Kidney (tissue), 14 donors: ENCODE results near the gene POU2F3. TPM values are rescaled to one million over a fixed set of nuclear protein-coding genes. Genes with fewer than 3 reads are reported as not detected.

Experiments used
- DNase-seq, 5 donors: peaks; one replicate each; pipeline ENCODE4 v3.0.0-alpha.2; 2013 to 2020
- FAIRE-seq: peaks from 2 replicates; lab custom pipeline; 2012; peaks lifted over from hg19 to GRCh38; lab: Jason Lieb, UNC
- H3K27ac ChIP-seq, 2 donors: one replicate each; pipeline ENCODE4 v1.7.0; 2013; ENCODE audit warnings: low read depth in 2 of 2, low read length in 2 of 2, inconsistent platforms in 1 of 2
- H3K27me3 ChIP-seq: one replicate; pipeline ENCODE4 v1.7.1; 2013; ENCODE audit warnings: low read length, inconsistent platforms; ENCODE audit not compliant: control insufficient read depth, insufficient read depth
- H3K36me3 ChIP-seq, 3 donors: one replicate each; pipeline versions ENCODE4 v1.7.0 to v1.7.1; 2013; ENCODE audit warnings: low read length in 3 of 3, control low read depth in 1 of 3, inconsistent platforms in 1 of 3; ENCODE audit not compliant: insufficient read depth in 3 of 3, control insufficient read depth in 2 of 3
- H3K4me1 ChIP-seq, 3 donors: one replicate each; pipeline versions ENCODE4 v1.7.0 to v1.7.1; 2013; ENCODE audit warnings: low read length in 3 of 3, inconsistent platforms in 1 of 3, low read depth in 1 of 3; ENCODE audit not compliant: control insufficient read depth in 2 of 3, insufficient read depth in 2 of 3
- H3K4me3 ChIP-seq, 3 donors: one replicate each; pipeline versions ENCODE4 v1.7.0 to v1.8.1; 2013; ENCODE audit warnings: low read length in 3 of 3, control low read depth in 1 of 3, inconsistent platforms in 1 of 3
- H3K9ac ChIP-seq, 3 donors: one replicate each; pipeline versions ENCODE4 v1.7.0 to v1.7.1; 2013; ENCODE audit warnings: low read length in 3 of 3, control low read depth in 1 of 3, inconsistent platforms in 1 of 3
- H3K9me3 ChIP-seq, 3 donors: one replicate each; pipeline versions ENCODE4 v1.7.0 to v1.7.1; 2013; ENCODE audit warnings: low read length in 3 of 3, control low read depth in 1 of 3, inconsistent platforms in 1 of 3; ENCODE audit not compliant: control insufficient read depth in 2 of 3, insufficient read depth in 1 of 3
- intact Hi-C: fragments of 100-400 bp; cut with DNase I; formaldehyde crosslinking; loops from one replicate; pipeline ENCODE4 v1.11.1; 2022
- polyA plus RNA-seq: library from polyadenylated mRNA; stranded (reverse); fragments of 350-450 nt; fragmentation: Illumina TruSeq; extraction: RNeasy Lipid Tissue Mini Kit (QIAGEN cat#74804); gene quantifications from one replicate; pipeline ENCODE4 v1.2.3, GENCODE V29; 2014; ENCODE audit warnings: low read depth, low replicate concordance; ENCODE audit not compliant: insufficient read depth
- total RNA-seq: library from RNA; stranded (reverse); fragmentation: NEBNext Ultra II Directional; extraction: Animal tissue kit (Norgen Biotek cat#: 25700); gene quantifications from one replicate; pipeline ENCODE4 v1.2.1, GENCODE V29; 2021
- TF ChIP-seq, protein P1 (sequence below): IDR thresholded peaks from 3 replicates; pipeline ENCODE4 v1.5.1; 2012; ENCODE audit warnings: mild to moderate bottlenecking, moderate library complexity, borderline replicate concordance; ENCODE audit not compliant: insufficient read depth; ENCODE audit errors: extremely low read depth
- donor health status: control.
- donor health status: control.
- donor health status: control.
- donor health status: control.
- donor health status: control.
- donor health status: DM: yes; HTN: yes; CAD: no.
- donor health status: Normal renal cell carcinoma (clear cell type).

The POU2F3 gene
- total and polyA plus RNA-seq, 2 donors from 2014 or later: 0.85 to 1.2 TPM

DNA sequence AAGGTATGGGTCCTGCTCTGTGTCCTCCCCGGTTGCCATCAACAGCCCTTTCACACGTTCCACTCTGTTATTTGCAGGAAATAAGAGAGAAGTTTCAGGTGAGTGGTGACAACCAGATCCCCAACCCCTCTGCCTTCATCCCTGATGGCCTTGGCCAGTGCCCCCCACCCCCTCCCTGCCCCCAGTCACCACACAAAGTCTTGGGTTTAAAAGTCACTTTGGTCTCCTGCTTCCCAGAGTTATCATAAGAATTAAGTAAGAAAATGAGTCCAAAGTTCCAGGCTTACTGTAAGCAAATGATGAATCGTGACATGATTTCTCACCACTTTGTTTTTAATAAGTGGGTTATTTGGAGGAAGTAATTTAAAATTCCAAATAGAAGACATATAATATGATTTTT is 38.3 kb upstream of the POU2F3 start:
- H3K36me3 ChIP-seq: no peaks in the 10 kb centered on the region
- no peak for FAIRE-seq
- no peak overlapping the region for H3K4me3 ChIP-seq
- peak in 1 of 5 donors; percentile 25 for DNase-seq
- no peaks in the 10 kb centered on the region for H3K9me3 ChIP-seq
- peaks cover 5 to 11% (median 7%) of the 10 kb centered on the region in 3 donors for H3K4me1 ChIP-seq
- H3K27ac ChIP-seq: no peak overlapping the region
- intact Hi-C loops: no loop called here
- TF ChIP-seq, protein P1, sequence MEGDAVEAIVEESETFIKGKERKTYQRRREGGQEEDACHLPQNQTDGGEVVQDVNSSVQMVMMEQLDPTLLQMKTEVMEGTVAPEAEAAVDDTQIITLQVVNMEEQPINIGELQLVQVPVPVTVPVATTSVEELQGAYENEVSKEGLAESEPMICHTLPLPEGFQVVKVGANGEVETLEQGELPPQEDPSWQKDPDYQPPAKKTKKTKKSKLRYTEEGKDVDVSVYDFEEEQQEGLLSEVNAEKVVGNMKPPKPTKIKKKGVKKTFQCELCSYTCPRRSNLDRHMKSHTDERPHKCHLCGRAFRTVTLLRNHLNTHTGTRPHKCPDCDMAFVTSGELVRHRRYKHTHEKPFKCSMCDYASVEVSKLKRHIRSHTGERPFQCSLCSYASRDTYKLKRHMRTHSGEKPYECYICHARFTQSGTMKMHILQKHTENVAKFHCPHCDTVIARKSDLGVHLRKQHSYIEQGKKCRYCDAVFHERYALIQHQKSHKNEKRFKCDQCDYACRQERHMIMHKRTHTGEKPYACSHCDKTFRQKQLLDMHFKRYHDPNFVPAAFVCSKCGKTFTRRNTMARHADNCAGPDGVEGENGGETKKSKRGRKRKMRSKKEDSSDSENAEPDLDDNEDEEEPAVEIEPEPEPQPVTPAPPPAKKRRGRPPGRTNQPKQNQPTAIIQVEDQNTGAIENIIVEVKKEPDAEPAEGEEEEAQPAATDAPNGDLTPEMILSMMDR: no peak
- no peak overlapping the region for H3K9ac ChIP-seq
- H3K27me3 ChIP-seq: no peaks in the 10 kb centered on the region

DNA sequence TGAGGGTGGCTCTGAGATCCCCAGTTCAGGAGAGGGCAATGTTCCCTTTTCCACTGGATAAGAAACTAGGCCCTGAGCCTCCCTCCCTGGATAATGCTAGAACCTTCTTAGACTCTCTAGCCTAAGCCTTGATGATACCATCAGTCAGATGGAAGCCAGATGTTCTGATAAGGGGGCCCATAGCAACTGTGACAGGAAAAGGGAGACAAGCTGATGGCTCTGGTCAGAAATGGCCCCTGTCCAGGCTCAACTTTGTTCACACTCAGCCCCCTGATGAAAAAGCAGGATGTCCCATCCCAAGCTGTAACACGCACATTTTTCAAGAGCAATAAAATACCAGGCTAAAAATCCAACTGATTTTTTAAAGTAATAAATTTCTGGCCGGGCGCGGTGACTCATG is 36.3 kb upstream of the POU2F3 start:
- Histone ChIP-seq H3K4me3 (no peak overlapping the region), H3K27me3 (no peaks in the 10 kb centered on the region), H3K9ac (no peak overlapping the region), H3K9me3 (no peaks in the 10 kb centered on the region), H3K27ac (no peak overlapping the region), H3K4me1 (peaks cover 2 to 9% (median 7%) of the 10 kb centered on the region in 3 donors), H3K36me3 (no peaks in the 10 kb centered on the region)
- FAIRE-seq (no peak), DNase-seq (peak in 1 of 5 donors; percentile 60)
- TF ChIP-seq, protein P1: no peak
- intact Hi-C loops: no loop called here

DNA sequence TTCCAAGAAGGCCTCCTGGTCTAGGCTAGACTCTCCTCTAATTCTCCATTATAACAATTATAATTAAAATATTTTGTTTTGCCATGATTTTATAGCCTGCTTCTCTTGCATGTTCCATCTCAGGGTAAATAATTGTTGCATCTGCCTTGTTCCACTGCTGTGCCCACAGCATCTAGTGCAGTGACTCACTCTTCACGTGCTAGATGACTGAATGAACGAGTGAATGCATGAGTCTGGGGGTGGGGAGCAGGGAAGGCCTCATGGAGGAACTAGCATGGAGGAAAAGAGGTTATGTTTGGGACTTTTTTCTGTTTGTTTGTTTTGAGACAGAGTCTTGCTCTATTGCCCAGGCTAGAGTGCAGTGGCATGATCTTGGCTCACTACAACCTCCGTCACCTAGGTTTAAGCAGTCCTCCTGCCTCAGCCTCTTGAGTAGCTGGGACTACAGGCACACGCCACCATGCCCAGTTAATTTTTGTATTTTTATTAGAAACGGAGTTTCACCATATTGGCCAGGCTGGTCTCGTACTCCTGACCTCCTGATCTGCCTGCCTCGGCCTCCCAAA is 34.3 kb upstream of the POU2F3 start:
- H3K4me3 ChIP-seq: no peak overlapping the region
- intact Hi-C loops: no loop called here
- H3K36me3 ChIP-seq: no peaks in the 10 kb centered on the region
- peaks cover 0 to 17% (median 7%) of the 10 kb centered on the region in 3 donors for H3K4me1 ChIP-seq
- no peak overlapping the region for H3K27ac ChIP-seq
- TF ChIP-seq, protein P1: no peak
- no peaks in the 10 kb centered on the region for H3K9me3 ChIP-seq
- no peaks in the 10 kb centered on the region for H3K27me3 ChIP-seq
- H3K9ac ChIP-seq: no peak overlapping the region
- no peak for DNase-seq
- FAIRE-seq: no peak

DNA sequence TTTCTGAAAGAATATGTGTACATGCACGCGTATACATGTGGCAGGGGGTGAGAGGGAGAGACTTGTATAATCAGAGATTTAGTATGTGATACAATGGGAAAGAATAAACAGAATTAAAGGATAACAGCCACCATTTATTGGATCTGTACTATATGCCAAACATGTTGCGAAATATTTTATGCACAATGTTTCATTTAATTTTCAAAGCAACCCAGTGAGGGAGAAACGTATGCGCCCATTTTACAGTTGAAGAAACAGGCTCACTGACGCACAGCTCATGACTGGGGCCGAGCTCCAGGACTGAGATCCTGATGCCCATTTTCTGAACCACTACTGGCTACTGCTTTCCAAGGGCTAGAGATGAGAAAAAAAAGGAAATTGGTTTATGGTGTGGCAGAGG is 32.4 kb upstream of the POU2F3 start:
- H3K9me3 ChIP-seq: no peaks in the 10 kb centered on the region
- H3K4me3 ChIP-seq: no peak overlapping the region
- no peak for DNase-seq
- H3K9ac ChIP-seq: peak overlapping the region in 1 of 3 donors; percentile 34
- no peaks in the 10 kb centered on the region for H3K27me3 ChIP-seq
- peaks cover 0 to 21% (median 7%) of the 10 kb centered on the region in 3 donors for H3K4me1 ChIP-seq
- no peaks in the 10 kb centered on the region for H3K36me3 ChIP-seq
- FAIRE-seq: no peak
- no peak overlapping the region for H3K27ac ChIP-seq
- intact Hi-C loops: no loop called here
- TF ChIP-seq, protein P1: no peak
